GM06990 (cell line): ENCODE measurements around the gene PFKP.

Experiments used
- DNase-seq: peaks from one replicate; pipeline ENCODE4 v3.0.0-alpha.2; 2011; ENCODE audit not compliant: insufficient read length; ENCODE audit errors: extremely low read depth
- H3K27me3 ChIP-seq: replicated peaks from 2 replicates; pipeline ENCODE4 v1.6.0; 2011; ENCODE audit warnings: low read length; ENCODE audit not compliant: control insufficient read depth, insufficient read depth
- H3K36me3 ChIP-seq: 2 replicates; pipeline ENCODE4 v1.5.1; 2011; ENCODE audit warnings: low read length; ENCODE audit not compliant: control insufficient read depth, insufficient read depth
- H3K4me3 ChIP-seq: replicated peaks from 2 replicates; pipeline ENCODE4 v1.5.1; 2011; ENCODE audit warnings: low read depth, mild to moderate bottlenecking, control low read depth, low read length
- CTCF ChIP-seq: IDR thresholded peaks from 2 replicates; pipeline ENCODE4 v1.5.1; 2011; ENCODE audit warnings: low read length, control low read depth, mild to moderate bottlenecking, inconsistent platforms; ENCODE audit not compliant: insufficient read depth, poor library complexity, severe bottlenecking

The PFKP gene

GRCh38 chr10:3154666-3155065, 87.3 kb downstream of the PFKP start:
- TF ChIP-seq CTCF, result no peak
- H3K4me3 ChIP-seq, result no peak overlapping the region
- no peaks in the 10 kb centered on the region for H3K27me3 ChIP-seq

GRCh38 chr10:3159152-3159551, 91.8 kb downstream of the PFKP start:
- no peak for TF ChIP-seq CTCF
- Histone ChIP-seq H3K4me3 (no peak overlapping the region), H3K27me3 (no peaks in the 10 kb centered on the region), H3K36me3 (peaks cover 21% of the 10 kb centered on the region)
- no peak for DNase-seq

More at GRCh38 chr10:3154666-3155065, 87.3 kb downstream of the PFKP start:
- peaks cover 21% of the 10 kb centered on the region for H3K36me3 ChIP-seq
- no peak for DNase-seq

GRCh38 chr10:3162533-3162932, 95.2 kb downstream of the PFKP start:
- Histone ChIP-seq H3K27me3 (no peaks in the 10 kb centered on the region), H3K36me3 (peaks cover 25% of the 10 kb centered on the region)
- peak; percentile 14 for TF ChIP-seq CTCF

GRCh38 chr10:3163879-3164278, 96.5 kb downstream of the PFKP start:
- Histone ChIP-seq H3K27me3 (no peaks in the 10 kb centered on the region), H3K36me3 (peaks cover 23% of the 10 kb centered on the region), H3K4me3 (no peak overlapping the region)
- no peak for DNase-seq
- no peak for TF ChIP-seq CTCF

More at GRCh38 chr10:3162533-3162932, 95.2 kb downstream of the PFKP start:
- no peak for DNase-seq
- no peak overlapping the region for H3K4me3 ChIP-seq

- Histone ChIP-seq H3K27me3 (no peaks in the 10 kb centered on the region), H3K36me3 (peaks cover 26% of the 10 kb centered on the region), H3K4me3 (no peak overlapping the region)
- TF ChIP-seq CTCF, result no peak
- no peak for DNase-seq
Measured at GRCh38 chr10:3165196-3165595, 97.8 kb downstream of the PFKP start.

- DNase-seq, result no peak
- no peak overlapping the region for H3K4me3 ChIP-seq
- TF ChIP-seq CTCF, result no peak
- H3K36me3 ChIP-seq, result peaks cover 26% of the 10 kb centered on the region
- H3K27me3 ChIP-seq, result no peaks in the 10 kb centered on the region
Measured at GRCh38 chr10:3166496-3167290, 99.3 kb downstream of the PFKP start.
